ENCODE measurements around the gene CYB561.

DNA sequence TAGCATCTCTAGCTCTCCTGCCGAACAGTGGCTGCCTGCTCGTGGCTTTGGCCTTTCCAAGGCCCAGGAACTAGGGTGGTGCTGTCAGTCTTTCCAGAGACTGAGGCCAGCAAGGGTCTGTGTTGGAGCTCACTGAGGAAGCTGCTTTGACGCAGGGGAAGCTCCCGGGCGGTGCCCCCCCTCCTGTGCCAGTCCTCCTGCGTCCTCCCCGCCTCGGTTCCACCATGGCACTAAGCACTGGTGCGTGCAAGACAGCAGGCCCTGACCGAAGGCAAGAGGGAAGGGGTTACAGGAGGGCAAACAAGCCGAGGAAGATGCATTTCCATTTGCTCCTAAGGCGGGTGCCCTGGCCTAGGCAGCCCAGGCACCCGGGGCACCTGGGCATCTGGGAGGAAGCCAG lies 4.5 kb downstream of the CYB561 start:
- TF ChIP-seq, protein P1, sequence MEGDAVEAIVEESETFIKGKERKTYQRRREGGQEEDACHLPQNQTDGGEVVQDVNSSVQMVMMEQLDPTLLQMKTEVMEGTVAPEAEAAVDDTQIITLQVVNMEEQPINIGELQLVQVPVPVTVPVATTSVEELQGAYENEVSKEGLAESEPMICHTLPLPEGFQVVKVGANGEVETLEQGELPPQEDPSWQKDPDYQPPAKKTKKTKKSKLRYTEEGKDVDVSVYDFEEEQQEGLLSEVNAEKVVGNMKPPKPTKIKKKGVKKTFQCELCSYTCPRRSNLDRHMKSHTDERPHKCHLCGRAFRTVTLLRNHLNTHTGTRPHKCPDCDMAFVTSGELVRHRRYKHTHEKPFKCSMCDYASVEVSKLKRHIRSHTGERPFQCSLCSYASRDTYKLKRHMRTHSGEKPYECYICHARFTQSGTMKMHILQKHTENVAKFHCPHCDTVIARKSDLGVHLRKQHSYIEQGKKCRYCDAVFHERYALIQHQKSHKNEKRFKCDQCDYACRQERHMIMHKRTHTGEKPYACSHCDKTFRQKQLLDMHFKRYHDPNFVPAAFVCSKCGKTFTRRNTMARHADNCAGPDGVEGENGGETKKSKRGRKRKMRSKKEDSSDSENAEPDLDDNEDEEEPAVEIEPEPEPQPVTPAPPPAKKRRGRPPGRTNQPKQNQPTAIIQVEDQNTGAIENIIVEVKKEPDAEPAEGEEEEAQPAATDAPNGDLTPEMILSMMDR (IDR thresholded peaks at IDR 0.05; ENCODE audit: low read length), result no peak
- no peak for TF ChIP-seq EZH2 (optimal IDR thresholded peaks at IDR 0.05; ENCODE audit: low read depth, low read length)
- TF ChIP-seq EZH2phosphoT487 (IDR thresholded peaks at IDR 0.05; ENCODE audit: low read length), result no peak

Data from MM.1S (cell line).